GM23248 (cell line): ENCODE data around the gene VCL.

Source experiments
- EZH2 ChIP-seq: fragments of 200-600 bp; sonication (generic); IDR thresholded peaks from 2 replicates; pipeline ENCODE4 v1.6.1; 2018; ENCODE audit warnings: antibody characterized with exemption, mild to moderate bottlenecking; ENCODE audit not compliant: insufficient read depth, poor library complexity, severe bottlenecking
- EZH2phosphoT487 ChIP-seq: fragments of 200-600 bp; sonication (generic); IDR thresholded peaks from 2 replicates; pipeline ENCODE4 v1.6.1; 2018; ENCODE audit warnings: antibody characterized with exemption, moderate library complexity, mild to moderate bottlenecking, low read depth; ENCODE audit not compliant: insufficient read depth

GRCh38 chr10:74072503-74072902, 74.6 kb downstream of the VCL start:
- TF ChIP-seq EZH2 (no peak), EZH2phosphoT487 (no peak)
